ENCODE measurements around the gene TMEM81.

TMEM81 gene

GRCh38 chr1:205064741-205065316 lies 19.4 kb downstream of the TMEM81 start:
- TF ChIP-seq CTCF (IDR thresholded peaks at IDR 0.05; ENCODE audit: insufficient read depth, low read length): no peak
- TF ChIP-seq SPI1 (IDR thresholded peaks at IDR 0.05; ENCODE audit: borderline replicate concordance, low read depth): no peak
- TF ChIP-seq REST (IDR thresholded peaks at IDR 0.05; ENCODE audit: insufficient replicate concordance, low read depth): no peak
- TF ChIP-seq POLR2AphosphoS5 (IDR thresholded peaks at IDR 0.05; ENCODE audit: low read depth): no peak
- no peak for TF ChIP-seq GABPA (IDR thresholded peaks at IDR 0.05; ENCODE audit: low read depth)

GRCh38 chr1:205064301-205064700 lies 20.0 kb downstream of the TMEM81 start:
- Histone ChIP-seq H3K27ac (replicated peaks) (no peak overlapping the region), H3K27me3 (ENCODE audit: insufficient read depth, poor library complexity, severe bottlenecking) (no peaks in the 10 kb centered on the region), H3K4me3 (replicated peaks; ENCODE audit: insufficient read depth, low read length) (no peak overlapping the region)
- DNase-seq (ENCODE audit: low read depth in 1 of 2, low spot score in 1 of 2): no peak
- TF ChIP-seq POLR2AphosphoS5 (IDR thresholded peaks at IDR 0.05; ENCODE audit: low read depth) (no peak), SPI1 (IDR thresholded peaks at IDR 0.05; ENCODE audit: borderline replicate concordance, low read depth) (no peak)

More at GRCh38 chr1:205064741-205065316, 19.4 kb downstream of the TMEM81 start:
- no peak for DNase-seq (ENCODE audit: low read depth in 1 of 2, low spot score in 1 of 2)
- H3K4me3 ChIP-seq (replicated peaks; ENCODE audit: insufficient read depth, low read length): no peak overlapping the region
- H3K27ac ChIP-seq (replicated peaks): no peak overlapping the region
- no peaks in the 10 kb centered on the region for H3K27me3 ChIP-seq (ENCODE audit: insufficient read depth, poor library complexity, severe bottlenecking)

GRCh38 chr1:205062895-205063294 lies 21.4 kb downstream of the TMEM81 start:
- TF ChIP-seq REST (IDR thresholded peaks at IDR 0.05; ENCODE audit: insufficient replicate concordance, low read depth) (no peak), CTCF (IDR thresholded peaks at IDR 0.05; ENCODE audit: insufficient read depth, low read length) (no peak), GABPA (IDR thresholded peaks at IDR 0.05; ENCODE audit: low read depth) (no peak), SPI1 (IDR thresholded peaks at IDR 0.05; ENCODE audit: borderline replicate concordance, low read depth) (no peak), POLR2AphosphoS5 (IDR thresholded peaks at IDR 0.05; ENCODE audit: low read depth) (no peak)
- DNase-seq (ENCODE audit: low read depth in 1 of 2, low spot score in 1 of 2): no peak
- Histone ChIP-seq H3K27me3 (ENCODE audit: insufficient read depth, poor library complexity, severe bottlenecking) (no peaks in the 10 kb centered on the region), H3K4me3 (replicated peaks; ENCODE audit: insufficient read depth, low read length) (no peak overlapping the region), H3K27ac (replicated peaks) (no peak overlapping the region)

GRCh38 chr1:205062319-205062718 lies 21.9 kb downstream of the TMEM81 start:
- DNase-seq (ENCODE audit: low read depth in 1 of 2, low spot score in 1 of 2): no peak
- no peak for TF ChIP-seq SPI1 (IDR thresholded peaks at IDR 0.05; ENCODE audit: borderline replicate concordance, low read depth)
- no peaks in the 10 kb centered on the region for H3K27me3 ChIP-seq (ENCODE audit: insufficient read depth, poor library complexity, severe bottlenecking)
- H3K27ac ChIP-seq (replicated peaks): no peak overlapping the region
- no peak overlapping the region for H3K4me3 ChIP-seq (replicated peaks; ENCODE audit: insufficient read depth, low read length)

- H3K27ac ChIP-seq (replicated peaks): no peak overlapping the region
These were observed 22.6 kb downstream of the TMEM81 start for GRCh38 chr1:205061665-205062069.

More at GRCh38 chr1:205061665-205062069, 22.6 kb downstream of the TMEM81 start:
- TF ChIP-seq CTCF (IDR thresholded peaks at IDR 0.05; ENCODE audit: insufficient read depth, low read length) (peak; percentile 85), GABPA (IDR thresholded peaks at IDR 0.05; ENCODE audit: low read depth) (no peak), POLR2AphosphoS5 (IDR thresholded peaks at IDR 0.05; ENCODE audit: low read depth) (no peak), REST (IDR thresholded peaks at IDR 0.05; ENCODE audit: insufficient replicate concordance, low read depth) (no peak)
- H3K27me3 ChIP-seq (ENCODE audit: insufficient read depth, poor library complexity, severe bottlenecking): no peaks in the 10 kb centered on the region
- DNase-seq (ENCODE audit: low read depth in 1 of 2, low spot score in 1 of 2): peak; percentile 24 to 75
- no peak overlapping the region for H3K4me3 ChIP-seq (replicated peaks; ENCODE audit: insufficient read depth, low read length)

All from HL-60 (cell line).